Measurements from ENCODE around the gene RPL29.

The RPL29 gene

DNA sequence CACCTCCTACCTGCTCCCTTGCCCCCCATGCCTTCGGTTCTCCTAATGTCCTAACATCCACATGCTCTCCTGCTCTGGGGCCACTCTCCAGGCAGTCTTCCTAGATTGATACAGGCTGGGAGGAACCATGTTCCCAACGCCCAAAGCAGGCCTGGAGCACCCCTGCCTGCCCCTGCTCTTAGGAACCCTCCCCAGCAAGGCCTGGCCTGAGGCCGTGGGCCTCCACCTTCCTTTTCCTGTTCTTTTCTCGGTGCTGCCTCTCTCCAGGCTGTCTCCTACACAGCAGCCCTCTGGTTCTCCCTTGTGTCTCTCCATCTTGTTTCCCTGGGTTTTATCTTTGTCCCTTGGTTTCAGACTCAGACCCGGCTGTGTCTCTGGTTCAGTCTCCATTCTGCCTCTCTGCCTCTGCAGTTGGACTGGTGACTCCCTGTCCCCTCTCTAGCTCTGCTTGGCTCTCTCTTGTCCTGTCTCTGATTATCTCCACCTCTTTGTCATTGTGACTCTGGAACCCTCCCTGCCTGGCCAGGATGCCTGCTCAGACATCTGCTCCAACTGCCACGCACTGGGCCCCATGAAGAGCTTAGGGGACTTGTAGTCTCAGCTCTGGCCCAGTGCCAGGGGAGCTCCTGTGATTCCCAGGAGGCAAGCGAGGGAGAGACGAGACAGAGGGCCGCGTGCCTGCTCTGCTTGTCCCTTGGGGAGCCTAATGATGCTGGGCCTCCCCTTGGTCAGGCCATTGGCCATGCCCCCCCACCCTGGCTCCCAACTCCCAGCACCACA, 26.0 kb upstream of the RPL29 start:
- TF ChIP-seq POLR2A (IDR thresholded peaks at IDR 0.05; ENCODE audit: low read length): no peak
- TF ChIP-seq GATA1 (IDR thresholded peaks at IDR 0.05; ENCODE audit: low read depth, low read length): no peak
- DNase-seq: no peak

DNA sequence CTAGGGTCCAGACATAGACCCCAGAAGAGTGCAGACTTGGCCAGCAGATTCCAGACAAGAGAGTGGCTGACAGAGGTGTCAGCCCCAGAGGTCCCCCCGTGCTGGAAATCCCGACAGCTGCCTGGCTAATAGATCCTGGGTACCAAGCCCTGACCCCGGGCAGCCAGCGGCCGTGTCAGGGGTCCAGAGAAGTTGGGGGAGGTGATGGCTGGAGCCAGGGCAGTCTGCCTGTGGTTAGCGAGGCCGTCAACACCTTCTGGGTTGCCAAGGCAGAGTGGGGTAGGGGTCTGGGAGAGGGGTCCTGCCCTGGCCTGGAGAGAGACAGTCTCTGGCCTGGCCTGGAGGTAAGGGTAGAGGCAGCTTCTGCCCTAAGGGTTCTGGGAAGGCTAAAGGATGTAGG, 25.1 kb upstream of the RPL29 start:
- no peak for DNase-seq
- TF ChIP-seq POLR2A (IDR thresholded peaks at IDR 0.05; ENCODE audit: low read length) (no peak), GATA1 (IDR thresholded peaks at IDR 0.05; ENCODE audit: low read depth, low read length) (no peak)

- TF ChIP-seq POLR2A (IDR thresholded peaks at IDR 0.05; ENCODE audit: low read length) (no peak), GATA1 (IDR thresholded peaks at IDR 0.05; ENCODE audit: low read depth, low read length) (no peak)
- DNase-seq: no peak
Measured at GRCh38 chr3:52019352-52020080, 23.8 kb upstream of the RPL29 start.

DNA sequence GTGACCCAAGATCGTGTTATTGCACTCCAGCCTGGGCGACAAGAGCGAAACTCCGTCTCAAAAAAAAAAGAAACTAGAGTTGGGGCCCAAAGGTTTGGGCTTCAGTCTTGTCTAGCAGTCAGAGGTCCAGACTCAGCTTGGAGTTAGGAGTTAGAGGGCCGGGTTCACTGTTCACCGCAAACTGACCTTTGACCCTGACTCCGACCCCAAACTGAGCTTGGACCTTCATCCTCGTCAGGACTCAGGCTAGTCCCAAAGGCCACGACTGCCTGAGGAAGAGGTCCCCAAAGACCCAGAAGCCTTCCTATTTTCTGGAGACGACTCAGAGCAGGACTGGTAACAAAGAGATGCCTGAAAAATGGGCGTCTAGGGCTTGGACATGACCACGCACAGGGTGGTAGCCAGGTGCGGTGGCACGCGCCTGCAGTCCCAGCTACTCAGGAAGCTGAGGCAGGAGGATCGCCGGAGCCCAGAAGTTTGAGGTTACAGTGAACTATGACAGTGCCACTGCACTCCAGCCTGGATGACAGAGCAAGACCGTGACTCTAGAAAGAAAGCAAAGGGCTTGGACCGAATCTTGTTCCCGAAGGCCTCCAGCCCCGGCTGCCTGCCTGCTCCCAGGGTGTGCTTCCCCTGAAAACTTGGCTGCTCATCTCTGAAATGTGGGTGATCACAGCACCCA, 22.8 kb upstream of the RPL29 start:
- no peak for TF ChIP-seq POLR2A (IDR thresholded peaks at IDR 0.05; ENCODE audit: low read length)
- no peak for DNase-seq

DNA sequence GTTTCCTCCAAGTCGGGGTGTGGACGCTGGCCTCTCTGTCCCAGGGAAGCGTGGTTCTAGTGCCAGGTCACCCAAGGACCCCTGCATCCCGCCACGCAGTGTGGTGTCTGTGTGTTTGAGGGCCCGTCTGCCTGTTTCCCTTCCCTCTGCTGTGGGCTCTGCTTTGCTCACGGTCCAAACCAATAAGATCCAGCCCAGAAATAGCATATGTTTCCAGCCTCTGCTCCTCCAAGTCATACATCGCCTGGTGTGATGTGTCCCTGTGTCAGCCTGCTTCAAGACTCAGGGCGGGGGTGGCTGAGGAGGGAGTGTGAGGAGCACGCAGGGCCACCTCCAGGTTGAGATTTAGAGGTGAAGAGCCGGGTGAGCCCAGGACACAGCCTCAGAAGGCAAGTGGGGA, 21.9 kb upstream of the RPL29 start:
- no peak for DNase-seq
- TF ChIP-seq GATA1 (IDR thresholded peaks at IDR 0.05; ENCODE audit: low read depth, low read length): no peak
- no peak for TF ChIP-seq POLR2A (IDR thresholded peaks at IDR 0.05; ENCODE audit: low read length)

DNA sequence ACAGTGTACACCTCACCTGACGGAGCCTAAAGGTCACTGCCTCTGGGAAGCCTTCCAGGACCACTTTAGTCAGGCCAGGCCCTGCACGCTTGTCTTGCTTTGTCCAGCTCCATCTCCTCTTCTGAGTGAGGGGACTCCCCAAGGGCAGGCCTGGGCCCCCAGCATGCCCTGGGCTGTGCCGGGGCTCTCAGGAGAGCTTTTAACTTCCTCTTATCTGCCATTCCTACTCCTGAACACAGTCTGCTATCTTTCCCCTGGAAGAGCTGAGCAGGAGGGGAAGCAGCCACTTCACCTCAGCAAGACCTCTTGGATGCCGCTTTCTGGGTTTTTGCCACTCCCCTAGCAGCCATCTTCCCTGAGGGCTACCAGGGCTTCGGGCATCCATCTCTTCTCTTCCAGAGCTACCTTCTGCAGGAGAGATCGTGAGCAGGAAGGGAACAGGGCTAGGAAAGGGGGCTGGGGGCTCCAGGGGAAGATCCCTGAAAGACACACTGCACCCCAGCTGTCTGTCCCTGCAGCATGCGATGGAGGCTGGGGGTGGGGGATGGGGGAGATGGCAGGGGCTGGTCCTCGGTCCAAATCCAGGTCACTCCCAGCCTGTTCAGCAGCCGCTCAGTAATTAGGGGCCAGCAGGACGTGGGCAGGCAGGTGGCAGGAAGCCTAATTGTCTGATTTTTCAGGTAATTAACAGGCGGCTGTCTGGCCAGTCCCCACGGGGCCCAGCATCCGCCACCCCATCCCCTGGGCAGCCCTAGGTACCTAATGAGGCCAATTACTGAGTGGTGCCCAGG, 19.9 kb upstream of the RPL29 start:
- TF ChIP-seq POLR2A (IDR thresholded peaks at IDR 0.05; ENCODE audit: low read length) (no peak), GATA1 (IDR thresholded peaks at IDR 0.05; ENCODE audit: low read depth, low read length) (no peak)
- DNase-seq: no peak

DNA sequence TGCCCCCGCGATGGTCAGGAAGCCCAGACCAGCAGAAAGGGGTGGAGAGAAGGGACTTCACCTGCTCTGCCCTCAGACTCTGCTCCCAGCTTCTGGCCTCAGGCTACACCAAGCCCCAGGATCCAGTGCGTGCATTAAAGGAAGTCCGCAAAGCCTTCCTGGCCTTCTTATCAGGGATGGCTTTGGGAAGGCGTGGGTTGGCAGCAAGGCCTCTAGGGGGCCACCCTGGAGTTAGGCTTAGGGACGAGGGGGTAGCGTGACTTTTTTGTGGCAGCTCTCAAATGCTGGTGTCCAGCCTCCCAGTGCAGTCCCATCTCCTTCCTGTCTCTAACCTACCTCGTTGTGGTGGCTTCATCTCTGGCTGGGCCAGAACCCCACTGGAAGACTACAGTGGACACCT, 18.9 kb upstream of the RPL29 start:
- peak; percentile 21 to 22 for DNase-seq
- no peak for TF ChIP-seq POLR2A (IDR thresholded peaks at IDR 0.05; ENCODE audit: low read length)
- no peak for TF ChIP-seq GATA1 (IDR thresholded peaks at IDR 0.05; ENCODE audit: low read depth, low read length)

DNA sequence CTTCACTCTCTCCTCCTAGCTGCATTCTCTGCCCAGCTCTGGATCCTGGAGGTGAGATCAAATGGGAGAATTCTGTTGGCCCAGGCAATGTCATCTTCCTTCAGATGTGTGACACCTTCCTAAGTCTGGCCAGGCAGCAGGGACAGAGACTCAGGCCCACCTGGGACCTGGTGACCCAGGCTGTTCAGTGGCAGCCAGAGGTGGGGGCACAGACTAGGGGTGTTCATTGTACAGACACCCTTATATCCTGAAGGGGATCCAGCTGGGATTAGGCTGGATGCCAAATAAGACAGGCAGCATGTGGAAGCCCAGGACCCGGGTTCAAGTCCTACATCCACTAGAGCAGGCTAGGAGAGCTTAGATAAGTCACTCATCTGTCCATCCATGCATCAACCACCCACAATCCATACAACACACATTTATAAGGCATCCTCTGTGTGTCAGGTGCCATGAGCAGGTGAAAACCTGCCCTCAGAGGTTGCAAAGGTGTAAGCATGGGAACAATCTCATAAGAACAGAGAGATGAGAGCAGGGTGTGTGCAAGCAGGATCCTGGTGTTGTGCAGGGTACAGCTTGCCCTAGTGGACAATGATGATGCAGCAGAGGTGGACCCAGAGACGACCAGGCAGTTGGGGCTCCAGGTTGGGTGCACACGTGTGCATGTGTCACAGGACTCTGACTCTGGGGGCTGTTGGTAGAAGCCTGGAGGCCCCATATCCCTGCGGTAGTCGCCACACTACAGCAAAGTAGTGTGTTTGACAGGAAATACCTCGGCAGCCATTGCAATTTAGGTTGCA, 18.3 kb upstream of the RPL29 start:
- TF ChIP-seq POLR2A (IDR thresholded peaks at IDR 0.05; ENCODE audit: low read length): no peak
- TF ChIP-seq GATA1 (IDR thresholded peaks at IDR 0.05; ENCODE audit: low read depth, low read length): no peak
- no peak for DNase-seq

DNA sequence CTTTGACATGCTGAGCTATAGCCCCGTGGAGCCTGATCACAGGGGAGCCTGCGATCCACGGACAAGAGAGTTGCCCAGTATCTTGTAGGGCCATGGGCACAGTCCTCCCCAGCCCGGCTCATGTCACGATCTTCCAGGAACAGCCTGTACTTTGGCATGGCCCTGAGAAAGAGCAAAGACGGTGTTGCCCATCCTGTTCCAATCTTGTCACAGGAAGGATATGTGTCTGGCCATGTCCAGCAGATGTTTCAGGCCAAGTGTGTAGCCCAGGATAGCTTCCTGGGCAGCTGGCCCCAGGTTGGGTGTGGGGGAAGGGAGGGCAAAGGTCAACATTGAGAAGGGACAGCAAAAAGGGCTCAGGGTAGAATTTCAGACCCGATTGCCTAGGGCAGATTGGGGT, 17.0 kb upstream of the RPL29 start:
- no peak for DNase-seq
- no peak for TF ChIP-seq POLR2A (IDR thresholded peaks at IDR 0.05; ENCODE audit: low read length)
- no peak for TF ChIP-seq GATA1 (IDR thresholded peaks at IDR 0.05; ENCODE audit: low read depth, low read length)

GRCh38 chr3:52010431-52010830, 14.7 kb upstream of the RPL29 start:
- DNase-seq: no peak
- TF ChIP-seq GATA1 (IDR thresholded peaks at IDR 0.05; ENCODE audit: low read depth, low read length) (no peak), POLR2A (IDR thresholded peaks at IDR 0.05; ENCODE audit: low read length) (no peak)

- TF ChIP-seq POLR2A (IDR thresholded peaks at IDR 0.05; ENCODE audit: low read length) (no peak), GATA1 (IDR thresholded peaks at IDR 0.05; ENCODE audit: low read depth, low read length) (no peak)
- no peak for DNase-seq
Measured at GRCh38 chr3:52007291-52007690, 11.6 kb upstream of the RPL29 start.

DNA sequence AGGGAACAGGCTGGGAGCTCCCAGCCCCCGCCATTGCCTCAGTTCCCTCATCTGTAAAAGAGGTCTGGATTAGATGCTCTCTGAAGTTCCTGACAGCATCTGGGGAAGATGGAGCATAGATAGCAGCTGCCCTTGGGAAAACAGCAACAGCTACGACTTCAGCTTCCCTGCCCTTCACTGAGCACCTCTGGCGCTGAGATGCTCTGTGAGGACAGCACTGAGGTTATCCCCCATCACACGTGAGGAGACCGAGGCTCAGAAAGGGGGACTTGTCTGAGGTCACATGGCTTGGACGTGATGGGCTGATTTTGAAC, 11.1 kb upstream of the RPL29 start:
- DNase-seq: no peak
- TF ChIP-seq POLR2A (IDR thresholded peaks at IDR 0.05; ENCODE audit: low read length) (no peak), GATA1 (IDR thresholded peaks at IDR 0.05; ENCODE audit: low read depth, low read length) (no peak)
